ENCODE results near the gene YIF1A. TPM values are rescaled to one million over a fixed set of nuclear protein-coding genes. Genes with fewer than 3 reads are reported as not detected.

YIF1A gene
- total RNA-seq, 1 experiment from 2014 or later, result 64.3 TPM

GRCh38 chr11:66287211-66287888, 1.6 kb downstream of the YIF1A start:
- Histone ChIP-seq H3K23me2 (ENCODE audit: insufficient read length, low read depth, low read length, poor library complexity, severe bottlenecking) (peaks cover 13% of the 10 kb centered on the region), H3K27me3 (ENCODE audit: insufficient read depth, low read length) (peaks cover 8% of the 10 kb centered on the region; the same call in 1 of the 2 replicates), H2BK15ac (ENCODE audit: low read depth, low read length) (no peak overlapping the region), H3K18ac (ENCODE audit: insufficient read length, low read depth, low read length) (no peak overlapping the region), H3K4me2 (ENCODE audit: insufficient read depth, insufficient read length, low read length) (no peak overlapping the region), H2BK5ac (ENCODE audit: insufficient read length, low read length) (no peak overlapping the region), H3K9me3 (ENCODE audit: control insufficient read depth, low read depth, low read length) (no peaks in the 10 kb centered on the region), H2BK120ac (ENCODE audit: low read depth, low read length, poor library complexity, severe bottlenecking) (no peak overlapping the region), H3K27ac (ENCODE audit: insufficient read length, low read depth, low read length) (no peak overlapping the region), H3K4me1 (ENCODE audit: insufficient read depth, low read length) (peaks cover 6% of the 10 kb centered on the region), H3K79me1 (ENCODE audit: insufficient read depth, low read depth, low read length, poor library complexity, severe bottlenecking) (no peaks in the 10 kb centered on the region), H4K91ac (ENCODE audit: insufficient read length, low read depth, low read length) (no peak overlapping the region), H3K9ac (ENCODE audit: extremely low read depth, insufficient read length, low read length) (no peak overlapping the region), H4K20me1 (ENCODE audit: control insufficient read depth, insufficient read depth, insufficient read length) (no peaks in the 10 kb centered on the region), H4K8ac (replicated peaks; ENCODE audit: insufficient read length, low read depth, low read length) (no peak overlapping the region), H2AK5ac (ENCODE audit: insufficient read length, low read length) (no peak overlapping the region), H3K56ac (ENCODE audit: insufficient read length, low read depth, low read length) (no peak overlapping the region), H2AFZ (ENCODE audit: low read length) (no peak overlapping the region), H2BK20ac (ENCODE audit: low read depth, low read length, poor library complexity, severe bottlenecking) (no peak overlapping the region), H2BK12ac (ENCODE audit: insufficient read length, low read depth, low read length) (no peak overlapping the region), H3K14ac (ENCODE audit: insufficient read depth, low read length) (no peak overlapping the region), H4K5ac (ENCODE audit: insufficient read length, low read depth, low read length) (no peak overlapping the region), H3T11ph (ENCODE audit: low read length) (no peak overlapping the region), H3K79me2 (ENCODE audit: insufficient read depth, low read length) (peaks cover 1% of the 10 kb centered on the region; the same call in 1 of the 2 replicates), H3K4ac (ENCODE audit: low read depth, low read length) (no peak overlapping the region), H3K23ac (ENCODE audit: insufficient read length, low read depth, low read length) (no peak overlapping the region)
- peak overlapping the region; percentile 72 to 86 for H3K4me3 Mint-ChIP-seq
- peaks cover 18 to 25% of the 10 kb centered on the region in 2 experiments for H3K4me1 Mint-ChIP-seq
- H3K9me3 Mint-ChIP-seq, result no peaks in the 10 kb centered on the region; a peak in 1 of 5 replicates
- TF ChIP-seq, protein P1, sequence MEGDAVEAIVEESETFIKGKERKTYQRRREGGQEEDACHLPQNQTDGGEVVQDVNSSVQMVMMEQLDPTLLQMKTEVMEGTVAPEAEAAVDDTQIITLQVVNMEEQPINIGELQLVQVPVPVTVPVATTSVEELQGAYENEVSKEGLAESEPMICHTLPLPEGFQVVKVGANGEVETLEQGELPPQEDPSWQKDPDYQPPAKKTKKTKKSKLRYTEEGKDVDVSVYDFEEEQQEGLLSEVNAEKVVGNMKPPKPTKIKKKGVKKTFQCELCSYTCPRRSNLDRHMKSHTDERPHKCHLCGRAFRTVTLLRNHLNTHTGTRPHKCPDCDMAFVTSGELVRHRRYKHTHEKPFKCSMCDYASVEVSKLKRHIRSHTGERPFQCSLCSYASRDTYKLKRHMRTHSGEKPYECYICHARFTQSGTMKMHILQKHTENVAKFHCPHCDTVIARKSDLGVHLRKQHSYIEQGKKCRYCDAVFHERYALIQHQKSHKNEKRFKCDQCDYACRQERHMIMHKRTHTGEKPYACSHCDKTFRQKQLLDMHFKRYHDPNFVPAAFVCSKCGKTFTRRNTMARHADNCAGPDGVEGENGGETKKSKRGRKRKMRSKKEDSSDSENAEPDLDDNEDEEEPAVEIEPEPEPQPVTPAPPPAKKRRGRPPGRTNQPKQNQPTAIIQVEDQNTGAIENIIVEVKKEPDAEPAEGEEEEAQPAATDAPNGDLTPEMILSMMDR (conservative IDR thresholded peaks at IDR 0.05), result no peak
- DNase-seq, result no peak
- no CpG with 5 or more reads among the region's 10 CpGs for WGBS (ENCODE audit: extremely low coverage, insufficient read length, low lambda C conversion rate)
- no peak overlapping the region for H3K27ac Mint-ChIP-seq
- H3K36me3 Mint-ChIP-seq (ENCODE audit: insufficient read depth in 1 of 3, low read depth in 3 of 3), result peaks cover 0 to 9% (median 6%) of the 10 kb centered on the region in 3 experiments; a peak in 5 of 7 replicates
- H3K27me3 Mint-ChIP-seq (ENCODE audit: low read depth), result peaks cover 23% of the 10 kb centered on the region

Data from H9 (cell line).